IgD-negative memory B cell (primary cell): ENCODE results near the gene CSNK1D. TPM values are rescaled to one million over a fixed set of nuclear protein-coding genes. Genes with fewer than 3 reads are reported as not detected.
A peak's percentile ranks its signal among the peaks of the same experiment; 100 is the strongest.

Experiments used
- H3K27ac Mint-ChIP-seq, 3 donors: one replicate each; pipeline ENCODE4 v1.8.0; 2020 to 2022; ENCODE audit warnings: mild to moderate bottlenecking in 3 of 3, mixed read lengths in 3 of 3, moderate library complexity in 1 of 3
- H3K27me3 Mint-ChIP-seq: one replicate; pipeline ENCODE4 v1.8.0; 2021; ENCODE audit warnings: mixed read lengths
- H3K36me3 Mint-ChIP-seq: one replicate; pipeline ENCODE4 v1.8.0; 2020; ENCODE audit warnings: mild to moderate bottlenecking, mixed read lengths
- H3K4me1 Mint-ChIP-seq, 3 donors: one replicate each; pipeline ENCODE4 v1.8.0; 2020 to 2022; ENCODE audit warnings: mixed read lengths in 3 of 3, mild to moderate bottlenecking in 1 of 3
- H3K4me3 Mint-ChIP-seq, 4 donors: one replicate each; pipeline ENCODE4 v1.8.0; 2020 to 2022; ENCODE audit warnings: mild to moderate bottlenecking in 4 of 4, mixed read lengths in 4 of 4, moderate library complexity in 3 of 4
- H3K9me3 Mint-ChIP-seq, 3 donors: one replicate each; pipeline ENCODE4 v1.8.0; 2020 to 2021; ENCODE audit warnings: mixed read lengths in 3 of 3, mild to moderate bottlenecking in 1 of 3
- polyA plus RNA-seq: library from polyadenylated mRNA; unstranded; fragments of 300-500 nt; fragmentation: Illumina TruSeq; gene quantifications from one replicate; pipeline ENCODE4 v1.2.3, GENCODE V29; 2021

The CSNK1D gene
- polyA plus RNA-seq, 1 donor from 2014 or later: 78.3 TPM

- H3K4me3 Mint-ChIP-seq: peak overlapping the region in 1 of 4 donors; percentile 45
- H3K36me3 Mint-ChIP-seq: no peaks in the 10 kb centered on the region
- H3K27ac Mint-ChIP-seq: no peak overlapping the region
- no peaks in the 10 kb centered on the region for H3K9me3 Mint-ChIP-seq
- no peaks in the 10 kb centered on the region for H3K27me3 Mint-ChIP-seq
- H3K4me1 Mint-ChIP-seq: no peaks in the 10 kb centered on the region
Measured at GRCh38 chr17:82223517-82223916, 50.0 kb downstream of the CSNK1D start.

- H3K27ac Mint-ChIP-seq: no peak overlapping the region
- H3K27me3 Mint-ChIP-seq: no peaks in the 10 kb centered on the region
Measured at GRCh38 chr17:82222816-82223215, 50.7 kb downstream of the CSNK1D start.

GRCh38 chr17:82221341-82221902 lies 52.1 kb downstream of the CSNK1D start:
- no peaks in the 10 kb centered on the region for H3K36me3 Mint-ChIP-seq
- peaks cover 0 to 6% (median 6%) of the 10 kb centered on the region in 3 donors for H3K4me1 Mint-ChIP-seq
- H3K27ac Mint-ChIP-seq: peak overlapping the region in 1 of 3 donors; percentile 53
- no peaks in the 10 kb centered on the region for H3K9me3 Mint-ChIP-seq
- H3K27me3 Mint-ChIP-seq: no peaks in the 10 kb centered on the region
- H3K4me3 Mint-ChIP-seq: peak overlapping the region in 2 of 4 donors; percentile 42 to 60

More at GRCh38 chr17:82222816-82223215, 50.7 kb downstream of the CSNK1D start:
- Mint-ChIP-seq H3K4me1 (no peaks in the 10 kb centered on the region), H3K36me3 (no peaks in the 10 kb centered on the region), H3K9me3 (no peaks in the 10 kb centered on the region), H3K4me3 (no peak overlapping the region)

GRCh38 chr17:82219753-82220709 lies 53.5 kb downstream of the CSNK1D start:
- no peaks in the 10 kb centered on the region for H3K36me3 Mint-ChIP-seq
- no peak overlapping the region for H3K4me3 Mint-ChIP-seq
- H3K27ac Mint-ChIP-seq: peak overlapping the region in 1 of 3 donors; percentile 35
- H3K27me3 Mint-ChIP-seq: no peaks in the 10 kb centered on the region
- H3K9me3 Mint-ChIP-seq: no peaks in the 10 kb centered on the region
- H3K4me1 Mint-ChIP-seq: peaks cover 0 to 15% (median 14%) of the 10 kb centered on the region in 3 donors

GRCh38 chr17:82219083-82219482 lies 54.4 kb downstream of the CSNK1D start:
- Mint-ChIP-seq H3K9me3 (no peaks in the 10 kb centered on the region), H3K27ac (no peak overlapping the region), H3K27me3 (no peaks in the 10 kb centered on the region), H3K36me3 (no peaks in the 10 kb centered on the region), H3K4me3 (no peak overlapping the region), H3K4me1 (peaks cover 0 to 17% (median 16%) of the 10 kb centered on the region in 3 donors)

- Mint-ChIP-seq H3K27me3 (no peaks in the 10 kb centered on the region), H3K9me3 (no peaks in the 10 kb centered on the region), H3K27ac (no peak overlapping the region), H3K4me1 (peaks cover 0 to 19% (median 18%) of the 10 kb centered on the region in 3 donors), H3K4me3 (no peak overlapping the region), H3K36me3 (no peaks in the 10 kb centered on the region)
Measured at GRCh38 chr17:82218349-82219075, 55.0 kb downstream of the CSNK1D start.

GRCh38 chr17:82217530-82218204 lies 55.8 kb downstream of the CSNK1D start:
- H3K4me1 Mint-ChIP-seq: peaks cover 0 to 20% (median 18%) of the 10 kb centered on the region in 3 donors
- H3K27ac Mint-ChIP-seq: no peak overlapping the region
- no peaks in the 10 kb centered on the region for H3K27me3 Mint-ChIP-seq

GRCh38 chr17:82217120-82217529 lies 56.4 kb downstream of the CSNK1D start:
- H3K4me3 Mint-ChIP-seq: peak overlapping the region in 2 of 4 donors; percentile 55 to 93
- H3K4me1 Mint-ChIP-seq: peaks cover 0 to 20% (median 18%) of the 10 kb centered on the region in 3 donors
- H3K36me3 Mint-ChIP-seq: no peaks in the 10 kb centered on the region
- peak overlapping the region; percentile 89 to 93 (median 91) for H3K27ac Mint-ChIP-seq
- no peaks in the 10 kb centered on the region for H3K9me3 Mint-ChIP-seq
- H3K27me3 Mint-ChIP-seq: no peaks in the 10 kb centered on the region

More at GRCh38 chr17:82217530-82218204, 55.8 kb downstream of the CSNK1D start:
- no peaks in the 10 kb centered on the region for H3K36me3 Mint-ChIP-seq
- no peak overlapping the region for H3K4me3 Mint-ChIP-seq
- no peaks in the 10 kb centered on the region for H3K9me3 Mint-ChIP-seq

GRCh38 chr17:82216301-82217119 lies 57.0 kb downstream of the CSNK1D start:
- H3K27ac Mint-ChIP-seq: peak overlapping the region; percentile 89 to 93 (median 91)
- no peaks in the 10 kb centered on the region for H3K27me3 Mint-ChIP-seq
- peak overlapping the region; percentile 34 to 93 (median 68) for H3K4me3 Mint-ChIP-seq
- H3K9me3 Mint-ChIP-seq: no peaks in the 10 kb centered on the region
- peaks cover 0 to 23% (median 21%) of the 10 kb centered on the region in 3 donors for H3K4me1 Mint-ChIP-seq
- no peaks in the 10 kb centered on the region for H3K36me3 Mint-ChIP-seq

- no peaks in the 10 kb centered on the region for H3K27me3 Mint-ChIP-seq
- H3K9me3 Mint-ChIP-seq: no peaks in the 10 kb centered on the region
- H3K4me3 Mint-ChIP-seq: peak overlapping the region; percentile 34 to 93 (median 57)
- no peaks in the 10 kb centered on the region for H3K36me3 Mint-ChIP-seq
- H3K27ac Mint-ChIP-seq: peak overlapping the region; percentile 89 to 93 (median 91)
- peaks cover 0 to 23% (median 21%) of the 10 kb centered on the region in 3 donors for H3K4me1 Mint-ChIP-seq
Measured at GRCh38 chr17:82215972-82216300, 57.6 kb downstream of the CSNK1D start.

- Mint-ChIP-seq H3K27ac (peak overlapping the region; percentile 90 to 93 (median 91)), H3K36me3 (no peaks in the 10 kb centered on the region), H3K4me3 (peak overlapping the region in 3 of 4 donors; percentile 8 to 93 (median 85)), H3K27me3 (no peaks in the 10 kb centered on the region), H3K9me3 (no peaks in the 10 kb centered on the region), H3K4me1 (peaks cover 0 to 23% (median 21%) of the 10 kb centered on the region in 3 donors)
Measured at GRCh38 chr17:82215095-82215971, 58.2 kb downstream of the CSNK1D start.

- no peaks in the 10 kb centered on the region for H3K36me3 Mint-ChIP-seq
- no peaks in the 10 kb centered on the region for H3K9me3 Mint-ChIP-seq
- no peaks in the 10 kb centered on the region for H3K27me3 Mint-ChIP-seq
- H3K27ac Mint-ChIP-seq: peak overlapping the region; percentile 59 to 95 (median 91)
- peaks cover 0 to 23% (median 21%) of the 10 kb centered on the region in 3 donors for H3K4me1 Mint-ChIP-seq
- peak overlapping the region; percentile 46 to 85 (median 76) for H3K4me3 Mint-ChIP-seq
Measured at GRCh38 chr17:82214012-82214628, 59.4 kb downstream of the CSNK1D start.
